ENCODE measurements around the gene SENP7. TPM values are rescaled to one million over a fixed set of nuclear protein-coding genes. Genes with fewer than 3 reads are reported as not detected.
A peak's percentile ranks its signal among the peaks of the same experiment; 100 is the strongest.
"Not testable (repeated sequence)": the region's sequence is repeated elsewhere in the genome, so short reads cannot be mapped to it uniquely, and the experiment has no call there.

The SENP7 gene
- 10 to 100 TPM in 1 of 2 donors, 1 to 10 TPM in 1; 8.8 to 10.1 TPM for total RNA-seq
- long read RNA-seq, full-length matches to known transcripts = 1 of 1 reads
- long read RNA-seq, partial matches to known transcripts = 0 of 1 reads
- long read RNA-seq, other reads (novel, unspliced or antisense) = 0 of 1 reads

GRCh38 chr3:101512646-101513418 lies at the start of gene SENP7:
SENP7 (minus strand) TSS chr3:101513212; CDS start chr3:101513130, 82 bp downstream.
- intact Hi-C loops (cut with DNase I, micrococcal nuclease) = no loop called here
- ATAC-seq (peak; percentile 86), DNase-seq (peak; percentile 87 to 92)

DNA sequence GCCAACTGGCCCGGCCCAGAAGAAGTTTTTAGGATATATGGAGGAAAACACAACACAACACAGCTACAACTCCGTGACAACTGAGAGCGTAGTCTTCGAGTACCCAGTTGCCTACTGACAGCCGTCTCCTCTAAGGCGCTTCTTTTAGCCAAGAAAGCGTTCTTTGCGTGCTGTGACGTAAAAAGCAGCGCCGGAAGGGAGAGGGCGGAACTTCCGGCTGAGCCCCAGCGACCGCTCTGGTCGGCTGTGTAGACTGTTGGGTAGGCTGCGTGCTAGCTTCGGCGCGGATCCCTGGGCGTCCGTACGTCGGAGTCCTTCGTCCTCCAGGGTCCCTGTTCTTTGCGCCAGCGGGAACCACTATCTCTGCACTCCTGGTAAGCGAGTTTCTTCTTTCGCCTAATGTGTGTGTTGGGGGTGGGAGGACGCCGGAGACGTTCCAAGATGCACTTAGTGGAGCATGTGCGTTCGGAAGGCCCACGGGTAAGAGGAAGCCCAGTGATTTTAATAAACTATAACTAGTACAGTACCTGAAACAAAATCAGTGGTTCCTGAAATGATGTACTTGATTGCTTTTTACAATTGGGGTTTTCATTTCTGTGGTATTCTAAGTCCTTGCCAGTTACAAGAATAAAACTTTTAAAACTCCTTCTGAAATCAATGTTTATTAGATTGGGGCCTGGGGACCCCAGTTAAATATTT lies 48.8 kb upstream of the SENP7 start, which contains the start of gene TRMT10C:
Gene TRMT10C, plus strand, starts transcription at position 239 of the 699 bp plus-strand sequence. CDS start 2,914 bp downstream, outside the sequence.
- intact Hi-C loops (cut with DNase I, micrococcal nuclease) = no loop called here
- peak; percentile 89 to 93 for DNase-seq
- peak; percentile 100 for ATAC-seq

GRCh38 chr3:101556064-101556463 lies 43.1 kb upstream of the SENP7 start:
- intact Hi-C loops (cut with DNase I, micrococcal nuclease) = no loop called here
- DNase-seq = no peak
- no peak for ATAC-seq

DNA sequence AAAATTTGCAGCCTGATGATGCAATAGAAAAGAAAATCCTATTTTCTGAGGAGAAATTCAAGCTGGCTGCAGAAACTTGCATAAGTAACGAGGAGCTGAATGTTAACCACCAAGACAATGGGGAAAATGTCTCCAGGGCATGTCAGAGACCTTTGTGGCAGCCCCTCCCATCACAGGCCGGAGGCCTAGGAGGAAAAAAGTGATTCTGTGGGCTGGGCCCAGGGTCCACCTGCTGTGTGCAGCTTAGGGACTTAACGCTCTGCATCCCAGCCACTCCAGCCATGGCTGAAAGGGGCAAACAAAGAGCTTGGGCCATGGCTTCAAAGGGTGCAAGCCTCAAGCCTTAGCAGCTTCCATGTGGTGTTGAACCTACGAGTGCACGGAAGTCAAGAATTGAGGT lies 40.4 kb upstream of the SENP7 start:
- DNase-seq; ATAC-seq; intact Hi-C loops (cut with DNase I, micrococcal nuclease): not testable (repeated sequence)

- ATAC-seq = not testable (repeated sequence)
These were observed 38.5 kb upstream of the SENP7 start for GRCh38 chr3:101551359-101552081.

DNA sequence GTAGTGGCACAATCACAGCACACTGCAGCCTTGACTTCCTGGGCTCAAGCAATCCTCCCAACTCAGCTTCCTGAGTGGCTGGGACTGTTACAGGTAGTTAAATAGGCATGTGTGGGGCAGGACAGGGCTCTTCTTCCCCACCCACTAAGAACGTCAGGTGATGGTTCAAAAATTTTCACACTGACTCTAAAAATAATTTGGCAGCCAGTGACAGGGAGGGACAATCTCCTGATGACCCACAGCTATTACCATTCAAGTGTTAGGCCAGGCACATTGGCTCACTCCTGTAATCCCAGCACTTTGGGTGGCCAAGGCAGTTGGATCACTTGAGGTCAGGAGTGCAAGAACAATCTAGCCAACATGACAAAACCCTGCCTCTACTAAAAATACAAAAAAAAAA lies 36.5 kb upstream of the SENP7 start:
- no peak for ATAC-seq
- intact Hi-C loops (cut with DNase I, micrococcal nuclease) = no loop called here
- DNase-seq = no peak

More at GRCh38 chr3:101551359-101552081, 38.5 kb upstream of the SENP7 start:
- DNase-seq; intact Hi-C loops (cut with DNase I, micrococcal nuclease): not testable (repeated sequence)

DNA sequence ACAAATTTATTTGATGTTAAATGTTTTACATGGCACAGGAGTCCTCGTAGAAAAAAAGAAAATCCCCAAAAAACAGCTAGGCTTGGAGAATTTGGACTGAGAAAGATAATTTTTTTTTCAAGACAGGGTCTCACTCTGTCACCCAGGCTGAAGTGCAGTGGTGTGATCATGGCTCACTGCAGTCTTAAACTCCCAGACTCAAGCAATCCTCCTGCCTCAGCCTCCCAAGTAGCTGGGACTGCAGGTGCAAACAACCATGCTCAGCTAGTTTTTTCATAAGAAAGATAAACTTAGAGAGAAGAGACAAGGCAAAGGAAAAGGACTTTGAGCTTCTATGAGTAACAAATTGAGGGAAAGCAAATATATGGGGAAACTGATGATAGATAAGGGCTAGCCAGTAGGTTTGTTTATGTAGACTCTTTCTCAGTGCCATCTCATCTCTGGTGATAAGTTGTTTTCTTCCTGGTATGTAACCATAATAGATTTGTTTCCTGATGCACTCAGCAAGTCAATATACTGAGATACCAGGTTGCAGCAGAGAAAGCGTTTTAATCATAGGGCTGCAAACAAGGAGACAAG lies 35.6 kb upstream of the SENP7 start:
- intact Hi-C loops (cut with DNase I, micrococcal nuclease) = no loop called here
- DNase-seq = no peak
- ATAC-seq = no peak

GRCh38 chr3:101544161-101544850 lies 31.3 kb upstream of the SENP7 start:
- ATAC-seq (no peak), DNase-seq (no peak)
- intact Hi-C loops (cut with DNase I, micrococcal nuclease) = no loop called here

DNA sequence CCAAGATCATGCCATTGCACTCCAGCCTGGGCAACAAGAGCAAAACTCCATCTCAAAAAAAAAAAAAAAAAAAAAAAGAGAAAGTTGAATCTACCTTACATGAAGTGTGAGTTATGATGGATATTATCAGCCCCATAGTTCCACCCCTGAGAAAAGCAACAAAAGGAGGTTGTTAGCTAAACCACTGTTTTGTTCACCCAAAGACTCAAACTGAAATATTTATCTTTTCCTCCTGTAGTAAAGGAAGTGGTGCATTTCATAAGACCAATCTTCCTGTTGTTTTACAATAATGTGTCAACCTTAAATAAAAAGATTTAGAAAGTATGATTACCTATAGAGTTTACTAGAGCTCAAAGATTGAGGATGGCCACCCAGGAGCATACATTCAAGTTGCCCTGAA lies 29.9 kb upstream of the SENP7 start:
- intact Hi-C loops (cut with DNase I, micrococcal nuclease) = no loop called here
- DNase-seq (no peak), ATAC-seq (no peak)

GRCh38 chr3:101536955-101537354 lies 23.9 kb upstream of the SENP7 start:
- DNase-seq; ATAC-seq; intact Hi-C loops (cut with DNase I, micrococcal nuclease): not testable (repeated sequence)

DNA sequence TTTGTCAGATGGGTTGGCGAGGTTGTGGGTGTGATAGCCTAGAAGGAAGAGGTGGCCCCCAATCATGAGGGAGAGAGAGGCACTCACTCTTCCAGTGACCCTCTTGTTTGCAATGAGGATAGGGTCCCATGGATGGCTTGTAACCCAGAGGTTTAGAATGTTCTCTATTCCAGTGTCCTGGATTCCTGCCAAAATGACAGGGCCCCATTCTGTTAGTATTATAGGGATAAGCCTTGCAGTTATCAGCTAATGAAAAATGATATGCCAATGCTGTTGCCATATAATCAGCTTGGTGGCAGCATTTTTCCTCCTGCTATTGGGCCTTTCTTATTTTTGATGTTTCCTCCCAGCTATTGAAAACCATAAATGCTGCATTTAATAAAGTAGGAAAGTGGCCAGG lies 23.3 kb upstream of the SENP7 start:
- intact Hi-C loops (cut with DNase I, micrococcal nuclease) = no loop called here
- no peak for DNase-seq
- ATAC-seq = no peak

- ATAC-seq (no peak), DNase-seq (no peak)
These were observed 22.2 kb upstream of the SENP7 start for GRCh38 chr3:101535221-101535620.

GRCh38 chr3:101533603-101533968 lies 20.6 kb upstream of the SENP7 start:
- intact Hi-C loops (cut with DNase I, micrococcal nuclease) = no loop called here
- DNase-seq (no peak), ATAC-seq (no peak)

More at GRCh38 chr3:101535221-101535620, 22.2 kb upstream of the SENP7 start:
- intact Hi-C loops (cut with DNase I, micrococcal nuclease) = no loop called here

- ATAC-seq = no peak
- no peak for DNase-seq
- intact Hi-C loops (cut with DNase I, micrococcal nuclease) = no loop called here
These were observed 20.0 kb upstream of the SENP7 start for GRCh38 chr3:101532783-101533602.

- DNase-seq = no peak
- intact Hi-C loops (cut with DNase I, micrococcal nuclease) = no loop called here
- no peak for ATAC-seq
These were observed 18.6 kb upstream of the SENP7 start for GRCh38 chr3:101531473-101532086.

DNA sequence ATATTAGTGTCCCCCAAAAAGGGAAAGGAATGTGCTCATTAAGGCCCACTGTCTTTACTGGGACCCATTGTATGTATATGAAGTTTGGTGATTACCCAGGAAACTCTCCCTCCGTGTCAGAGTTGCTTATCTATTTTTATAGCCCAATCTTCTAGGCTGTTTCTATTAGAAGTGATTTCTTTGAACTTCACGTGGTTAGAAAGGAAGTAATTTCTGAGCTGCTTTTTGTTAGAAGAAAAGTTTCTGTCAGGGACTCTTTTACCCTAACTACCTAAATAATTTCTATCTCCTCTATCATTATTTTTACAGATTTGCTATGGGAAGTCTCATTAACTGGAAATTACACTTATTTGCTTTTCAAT lies 17.7 kb upstream of the SENP7 start:
- intact Hi-C loops (cut with DNase I, micrococcal nuclease) = no loop called here
- ATAC-seq = no peak
- no peak for DNase-seq
